ENCODE results near the gene LRRIQ3. TPM values are rescaled to one million over a fixed set of nuclear protein-coding genes. Genes with fewer than 3 reads are reported as not detected.
"Not testable (repeated sequence)": the region's sequence is repeated elsewhere in the genome, so short reads cannot be mapped to it uniquely, and the experiment has no call there.

Gene LRRIQ3
- total and polyA plus RNA-seq, 12 donors, result 0.98 to 6.2 (median 1.9) TPM; not detected in 1

DNA sequence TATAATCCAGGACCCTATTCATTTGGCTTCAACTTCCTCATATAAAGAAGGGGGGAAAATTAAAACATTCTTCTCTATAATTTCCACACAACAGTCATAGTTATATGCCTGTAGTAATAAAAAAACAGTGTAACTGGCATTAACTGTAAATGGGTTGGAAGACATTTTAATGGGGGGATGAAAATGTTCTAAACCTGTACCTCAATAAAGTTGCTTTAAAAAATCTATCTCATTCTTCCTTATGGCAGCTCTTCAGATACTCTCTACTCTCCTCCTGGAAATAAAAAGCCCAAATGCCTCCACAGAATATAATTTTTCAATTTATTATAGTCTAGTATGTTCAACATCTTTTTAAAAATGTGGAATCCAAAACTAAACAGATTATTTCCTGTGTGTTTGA lies 2.6 kb downstream of the LRRIQ3 start:
- no peak overlapping the region for H3K27ac ChIP-seq
- no peak overlapping the region for H3K4me3 ChIP-seq
- intact Hi-C loops (cut with DNase I), result no loop called here
- no peaks in the 10 kb centered on the region for H3K27me3 ChIP-seq
- peaks cover 4 to 15% of the 10 kb centered on the region in 2 donors for H3K4me1 ChIP-seq (replicated peaks in 1 of 2)
- H3K36me3 ChIP-seq (replicated peaks in 1 of 2), result no peaks in the 10 kb centered on the region
- H3K9me3 ChIP-seq (replicated peaks in 1 of 3), result no peaks in the 10 kb centered on the region
- no peak for TF ChIP-seq CTCF (IDR thresholded peaks at IDR 0.05)
- no peak for DNase-seq

GRCh38 chr1:74193908-74194307 lies 4.1 kb downstream of the LRRIQ3 start:
- Histone ChIP-seq H3K9me3 (replicated peaks in 1 of 3) (no peaks in the 10 kb centered on the region), H3K36me3 (replicated peaks in 1 of 2) (no peaks in the 10 kb centered on the region), H3K4me3 (no peak overlapping the region), H3K4me1 (replicated peaks in 1 of 2) (peaks cover 3 to 4% of the 10 kb centered on the region in 2 donors), H3K27me3 (no peaks in the 10 kb centered on the region), H3K27ac (no peak overlapping the region)
- intact Hi-C loops (cut with DNase I), result no loop called here
- peak; percentile 35 to 63 (median 43) for DNase-seq
- no peak for TF ChIP-seq POLR2A (IDR thresholded peaks at IDR 0.05)
- no peak for TF ChIP-seq CTCF (IDR thresholded peaks at IDR 0.05)
- WGBS, 4 donors, result 21 to 40% (median 28%) methylated on average over 2 of the region's 2 CpGs

GRCh38 chr1:74180490-74180889 lies 17.5 kb downstream of the LRRIQ3 start:
- no peak overlapping the region for H3K4me3 ChIP-seq
- H3K27me3 ChIP-seq, result no peaks in the 10 kb centered on the region
- intact Hi-C loops (cut with DNase I), result no loop called here
- H3K4me1 ChIP-seq (replicated peaks in 1 of 2), result no peaks in the 10 kb centered on the region
- no peak overlapping the region for H3K27ac ChIP-seq
- DNase-seq, result no peak
- TF ChIP-seq CTCF (IDR thresholded peaks at IDR 0.05) (no peak), POLR2A (IDR thresholded peaks at IDR 0.05) (no peak)
- no peaks in the 10 kb centered on the region for H3K36me3 ChIP-seq (replicated peaks in 1 of 2)
- no peaks in the 10 kb centered on the region for H3K9me3 ChIP-seq (replicated peaks in 1 of 3)

- H3K27me3 ChIP-seq; intact Hi-C loops (cut with DNase I); H3K9me3 ChIP-seq (replicated peaks in 1 of 3); DNase-seq; H3K27ac ChIP-seq; H3K36me3 ChIP-seq (replicated peaks in 1 of 2); H3K4me3 ChIP-seq; H3K4me1 ChIP-seq (replicated peaks in 1 of 2): not testable (repeated sequence)
- 73 to 87% (median 85%) methylated on average over 1 of the region's 1 CpG for WGBS, 4 donors
Measured at GRCh38 chr1:74174423-74174822, 23.6 kb downstream of the LRRIQ3 start.

- no peaks in the 10 kb centered on the region for H3K36me3 ChIP-seq (replicated peaks in 1 of 2)
- 68 to 73% (median 69%) methylated on average over 5 of the region's 5 CpGs for WGBS, 4 donors
- H3K27me3 ChIP-seq, result no peaks in the 10 kb centered on the region
- H3K4me3 ChIP-seq, result no peak overlapping the region
- no peak for TF ChIP-seq CTCF (IDR thresholded peaks at IDR 0.05)
- TF ChIP-seq POLR2A (IDR thresholded peaks at IDR 0.05), result no peak
- H3K4me1 ChIP-seq (replicated peaks in 1 of 2), result no peaks in the 10 kb centered on the region
- no peaks in the 10 kb centered on the region for H3K9me3 ChIP-seq (replicated peaks in 1 of 3)
- intact Hi-C loops (cut with DNase I), result no loop called here
- H3K27ac ChIP-seq, result no peak overlapping the region
- no peak for DNase-seq
Measured at GRCh38 chr1:74162333-74162732, 35.6 kb downstream of the LRRIQ3 start.
